Liver (tissue), 9 donors: ENCODE measurements around the gene RNF214. TPM values are rescaled to one million over a fixed set of nuclear protein-coding genes. Genes with fewer than 3 reads are reported as not detected.
"Not testable (repeated sequence)": the region's sequence is repeated elsewhere in the genome, so short reads cannot be mapped to it uniquely, and the experiment has no call there.

Experiments used
- DNase-seq: peaks from one replicate; pipeline ENCODE4 v3.0.0-alpha.2; 2017; ENCODE audit warnings: low spot score
- H3K27ac ChIP-seq, 2 donors: one replicate each; pipeline ENCODE4 v1.7.0; 2013; ENCODE audit warnings: inconsistent platforms in 2 of 2, low read length in 2 of 2, control low read depth in 1 of 2, low read depth in 1 of 2, mild to moderate bottlenecking in 1 of 2
- H3K27me3 ChIP-seq, 4 donors: one replicate each; pipeline versions ENCODE4 v1.6.1 to v1.7.0; 2013; ENCODE audit warnings: low read length in 3 of 4, inconsistent platforms in 1 of 4, mild to moderate bottlenecking in 1 of 4, moderate library complexity in 1 of 4; ENCODE audit not compliant: control insufficient read depth in 4 of 4, insufficient read depth in 4 of 4
- H3K36me3 ChIP-seq, 4 donors: one replicate each; pipeline versions ENCODE4 v1.6.1 to v1.7.0; 2013; ENCODE audit warnings: low read length in 3 of 4, mild to moderate bottlenecking in 3 of 4, low read depth in 1 of 4, moderate library complexity in 1 of 4; ENCODE audit not compliant: control insufficient read depth in 4 of 4, insufficient read depth in 3 of 4
- H3K4me1 ChIP-seq, 4 donors: one replicate each; pipeline versions ENCODE4 v1.6.1 to v1.7.0; 2013; ENCODE audit warnings: low read length in 3 of 4, mild to moderate bottlenecking in 3 of 4, moderate library complexity in 1 of 4; ENCODE audit not compliant: control insufficient read depth in 4 of 4, insufficient read depth in 4 of 4
- H3K4me3 ChIP-seq, 3 donors: one replicate each; pipeline versions ENCODE4 v1.6.1 to v1.7.0; 2013; ENCODE audit warnings: low read length in 3 of 3, control low read depth in 1 of 3, low read depth in 1 of 3, mild to moderate bottlenecking in 1 of 3
- H3K9ac ChIP-seq, 2 donors: one replicate each; pipeline ENCODE4 v1.7.0; 2013; ENCODE audit warnings: low read length in 2 of 2, mild to moderate bottlenecking in 2 of 2, moderate library complexity in 2 of 2, control low read depth in 1 of 2, low read depth in 1 of 2
- H3K9me3 ChIP-seq, 4 donors: one replicate each; pipeline versions ENCODE4 v1.6.1 to v1.7.0; 2013; ENCODE audit warnings: low read length in 3 of 4; ENCODE audit not compliant: control insufficient read depth in 4 of 4
- HNF4G ChIP-seq: IDR thresholded peaks from 2 replicates; pipeline ENCODE4 v1.6.1; 2016; ENCODE audit warnings: antibody characterized with exemption
- WGBS: extraction: QIAGEN DNeasy Blood & Tissue Kit; methylation state at CpG from one replicate; pipeline ENCODE4 v1.1.7; 2013; 5-methylcytosine and 5-hydroxymethylcytosine counted together
- polyA plus RNA-seq, 2 donors: library from polyadenylated mRNA; stranded (reverse) in 1 of 2; unstranded in 1 of 2; fragments of 200-250 nt in 1 of 2; fragments of >200 nt in 1 of 2; fragmentation: Nextera tagmentation in 1 of 2; extraction: Ambion mirVana in 1 of 2; gene quantifications; one replicate each; pipeline versions ENCODE4 v1.2.1 to v1.2.3, GENCODE V29; 2013 to 2015
- total RNA-seq, 2 donors: library from RNA; depleted of rRNA; stranded (reverse); fragments of >200 nt; gene quantifications; one replicate each; pipeline ENCODE4 v1.2.3, GENCODE V29; 2014
- TF ChIP-seq, protein P1 (sequence below): IDR thresholded peaks from 2 replicates; pipeline ENCODE4 v1.6.1; 2016; ENCODE audit warnings: antibody characterized with exemption
- donor health status: healthy.
- donor health status: healthy.
- donor health status: healthy.
- donor health status: healthy.
- donor health status: healthy.

The RNF214 gene
- total and polyA plus RNA-seq, 4 donors = 4.6 to 6.2 (median 6.0) TPM

DNA sequence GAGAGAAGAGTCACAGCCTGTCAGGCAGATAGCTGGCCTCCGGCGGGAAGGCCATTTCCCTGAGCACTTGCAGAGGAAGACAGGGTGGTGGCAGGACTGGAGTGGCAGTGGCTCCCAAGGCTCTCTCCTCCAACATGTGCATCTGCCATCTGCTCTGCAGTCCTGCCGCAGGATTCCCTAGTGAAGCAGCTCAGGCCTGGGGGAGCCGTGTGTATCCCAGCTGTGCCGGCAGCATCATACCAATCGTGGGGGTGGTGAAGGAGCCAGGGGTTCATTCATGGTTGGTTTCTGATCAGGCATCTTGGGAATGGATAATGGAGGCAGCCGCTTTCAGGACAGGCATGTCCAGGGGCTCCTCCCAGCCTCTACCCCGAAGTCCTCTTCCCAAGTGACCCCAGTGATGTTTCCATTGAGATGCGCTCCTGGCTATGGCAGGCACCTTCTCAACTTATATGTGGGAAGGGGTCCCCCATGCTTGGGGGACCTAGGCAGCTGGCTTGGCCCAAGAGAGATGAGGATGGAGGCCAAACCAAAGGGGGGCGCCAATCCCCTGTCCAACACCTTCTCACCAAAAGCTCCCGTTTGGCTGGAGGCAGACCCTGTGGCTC lies 27.2 kb upstream of the RNF214 start (continued):
- TF ChIP-seq, protein P1, sequence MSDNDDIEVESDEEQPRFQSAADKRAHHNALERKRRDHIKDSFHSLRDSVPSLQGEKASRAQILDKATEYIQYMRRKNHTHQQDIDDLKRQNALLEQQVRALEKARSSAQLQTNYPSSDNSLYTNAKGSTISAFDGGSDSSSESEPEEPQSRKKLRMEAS = no peak
- TF ChIP-seq HNF4G = no peak

DNA sequence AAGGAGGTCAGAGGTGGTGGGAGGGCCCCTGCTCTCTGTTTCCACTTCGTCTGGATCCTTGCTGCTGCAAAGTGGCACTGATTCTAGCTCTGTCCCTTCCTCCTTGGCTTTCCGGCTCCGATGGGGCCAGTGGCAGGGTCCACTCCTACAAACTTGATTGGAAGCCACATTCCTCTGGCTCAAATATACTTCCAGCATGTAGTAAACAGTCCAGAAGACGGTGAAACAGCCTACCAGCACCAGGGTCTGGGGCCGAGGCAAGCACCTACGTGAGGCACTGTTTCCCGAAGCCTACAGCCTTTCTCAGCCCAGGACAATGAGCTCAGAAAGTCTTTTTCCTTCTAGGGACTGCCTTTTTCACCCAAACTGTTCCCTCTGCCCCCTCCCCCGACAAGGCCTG lies 26.4 kb upstream of the RNF214 start:
- not testable (repeated sequence) for H3K4me3 ChIP-seq, H3K27ac ChIP-seq, H3K27me3 ChIP-seq, H3K9ac ChIP-seq, H3K9me3 ChIP-seq, H3K4me1 ChIP-seq, DNase-seq
- H3K36me3 ChIP-seq = peaks cover 0 to 21% (median 5%) of the 10 kb centered on the region in 4 donors
- 88% methylated on average over 8 of the region's 8 CpGs for WGBS

DNA sequence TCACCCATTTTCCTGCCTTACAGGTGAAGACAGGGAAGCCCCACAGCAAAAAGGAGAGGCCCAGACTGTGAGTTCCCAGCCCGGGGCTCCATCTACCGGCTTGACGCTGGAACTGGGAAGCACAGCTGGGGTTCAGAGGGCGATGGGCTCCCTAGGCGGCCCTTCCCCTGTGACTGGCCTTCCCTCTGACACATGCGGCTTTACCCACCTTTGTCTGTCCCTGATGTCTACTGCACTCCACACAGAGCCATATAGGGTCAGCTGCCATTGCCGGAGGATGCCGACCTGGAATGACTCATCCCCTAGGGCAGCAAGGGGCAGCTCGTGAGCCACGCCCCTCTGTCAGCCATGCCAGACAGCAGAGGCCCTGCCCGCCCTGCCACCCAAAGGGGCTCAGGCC lies 25.6 kb upstream of the RNF214 start:
- peaks cover 0 to 27% (median 5%) of the 10 kb centered on the region in 4 donors for H3K36me3 ChIP-seq
- DNase-seq, H3K27me3 ChIP-seq, H3K4me1 ChIP-seq, H3K9me3 ChIP-seq, H3K4me3 ChIP-seq, H3K9ac ChIP-seq, H3K27ac ChIP-seq: not testable (repeated sequence)
- WGBS = 92% methylated on average over 6 of the region's 11 CpGs

DNA sequence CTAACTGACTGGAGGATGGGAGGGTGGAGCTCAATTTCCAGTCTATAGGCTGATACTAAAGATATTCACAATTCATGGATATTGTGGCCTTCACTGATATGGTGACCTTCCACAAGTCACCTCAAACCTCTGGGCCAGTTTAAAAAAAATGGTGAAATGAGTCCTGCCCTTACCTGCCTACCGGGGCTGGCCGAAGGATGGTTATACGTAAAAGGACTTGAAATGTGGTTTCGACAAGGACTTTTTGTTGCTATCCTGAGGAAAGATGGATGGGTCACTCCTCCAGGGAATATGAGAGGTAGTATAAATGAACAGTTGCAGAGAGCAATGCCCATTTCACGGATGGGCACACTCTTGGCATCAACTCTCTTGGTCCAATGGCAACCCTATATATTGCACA lies 25.0 kb upstream of the RNF214 start:
- not testable (repeated sequence) for H3K27me3 ChIP-seq, H3K27ac ChIP-seq, H3K9ac ChIP-seq, H3K4me3 ChIP-seq, H3K4me1 ChIP-seq, H3K9me3 ChIP-seq, DNase-seq
- WGBS = 91% methylated on average over 5 of the region's 5 CpGs
- H3K36me3 ChIP-seq = peaks cover 0 to 27% (median 7%) of the 10 kb centered on the region in 4 donors

DNA sequence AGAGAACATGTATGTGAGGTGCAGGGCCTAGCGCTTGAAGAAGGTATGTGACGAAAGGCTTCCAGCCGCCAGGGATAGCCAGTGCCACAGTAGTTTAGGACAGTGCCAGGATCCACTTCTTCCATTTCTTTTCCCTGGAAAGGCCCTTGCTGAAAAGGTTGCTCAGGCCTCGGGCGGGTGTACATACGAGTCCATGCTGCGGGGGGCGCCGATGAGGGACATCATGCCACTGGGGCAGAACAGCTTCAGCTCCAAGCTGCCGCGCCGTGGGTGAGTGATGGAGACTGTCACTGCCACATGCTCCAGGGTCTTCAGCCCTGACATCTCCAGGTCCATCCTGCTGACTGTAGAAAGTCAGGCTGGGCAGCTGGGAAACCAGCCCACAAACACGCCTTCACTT lies 23.8 kb upstream of the RNF214 start:
- peaks cover 4 to 36% (median 10%) of the 10 kb centered on the region in 4 donors for H3K36me3 ChIP-seq
- WGBS = 90% methylated on average over 9 of the region's 13 CpGs
- H3K4me1 ChIP-seq, H3K9ac ChIP-seq, H3K27me3 ChIP-seq, H3K4me3 ChIP-seq, H3K27ac ChIP-seq, DNase-seq, H3K9me3 ChIP-seq: not testable (repeated sequence)

DNA sequence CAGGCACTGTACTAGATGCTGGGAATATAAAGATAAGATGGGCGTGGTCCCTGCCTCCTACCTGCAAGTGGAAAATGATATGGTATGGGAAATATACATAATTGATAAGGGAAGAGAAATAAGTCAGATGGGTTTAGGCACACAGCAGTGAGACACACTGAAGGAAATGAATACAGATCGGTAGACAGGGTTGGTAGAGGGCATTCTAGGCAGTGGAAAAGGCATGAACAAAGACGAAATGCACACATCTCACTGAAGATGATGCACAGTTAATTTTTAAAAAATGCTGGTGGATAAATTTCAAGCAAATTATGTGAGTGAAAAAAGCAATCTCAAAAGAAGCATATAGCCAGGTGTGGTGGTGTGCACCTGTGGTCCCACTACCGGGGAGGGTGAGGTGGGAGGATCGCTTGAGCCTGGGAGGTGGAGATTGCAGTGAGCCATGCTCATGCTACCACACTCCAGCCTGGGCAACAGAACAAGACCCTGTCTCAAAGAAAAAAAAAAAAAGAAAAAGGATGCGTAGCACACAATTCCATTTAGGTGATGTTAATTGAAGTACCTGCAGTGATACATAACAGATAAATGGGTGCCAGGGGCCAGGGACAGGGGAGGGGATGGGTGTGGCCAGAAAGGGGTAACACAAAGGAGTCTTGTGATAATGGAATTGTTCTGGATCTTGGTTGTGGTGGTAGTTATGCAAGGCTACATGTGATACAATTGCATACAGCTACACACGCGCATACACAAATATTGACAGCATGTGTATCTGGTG lies 22.9 kb upstream of the RNF214 start:
- H3K27me3 ChIP-seq, H3K9ac ChIP-seq, DNase-seq, H3K9me3 ChIP-seq, H3K4me1 ChIP-seq, H3K4me3 ChIP-seq, H3K27ac ChIP-seq: not testable (repeated sequence)
- peaks cover 2 to 34% (median 15%) of the 10 kb centered on the region in 4 donors for H3K36me3 ChIP-seq
- WGBS = 93% methylated on average over 8 of the region's 8 CpGs
